SKM-1 (cell line): Measurements from ENCODE around the gene TOMM40.
"Not testable (repeated sequence)": the region's sequence is repeated elsewhere in the genome, so short reads cannot be mapped to it uniquely, and the experiment has no call there.

ENCODE experiments used
- DNase-seq: peaks from one replicate; lab custom pipeline; 2025; ENCODE audit not compliant: unreplicated experiment; lab: John Stamatoyannopoulos, UW

TOMM40 gene

GRCh38 chr19:44891016-44891882 is at the start of gene TOMM40:
Gene TOMM40 (plus strand): TSS chr19:44891254. CDS start chr19:44891416, 162 bp downstream.
- peak; percentile 94 for DNase-seq

- DNase-seq = no peak
Observed at GRCh38 chr19:44845286-44845611, 45.8 kb upstream of the TOMM40 start.

GRCh38 chr19:44845612-44846454 is 45.2 kb upstream of the TOMM40 start, which contains the start of gene NECTIN2:
Gene NECTIN2 (plus strand): TSS chr19:44846297. CDS start chr19:44846526, 229 bp downstream.
- peak; percentile 74 for DNase-seq

DNA sequence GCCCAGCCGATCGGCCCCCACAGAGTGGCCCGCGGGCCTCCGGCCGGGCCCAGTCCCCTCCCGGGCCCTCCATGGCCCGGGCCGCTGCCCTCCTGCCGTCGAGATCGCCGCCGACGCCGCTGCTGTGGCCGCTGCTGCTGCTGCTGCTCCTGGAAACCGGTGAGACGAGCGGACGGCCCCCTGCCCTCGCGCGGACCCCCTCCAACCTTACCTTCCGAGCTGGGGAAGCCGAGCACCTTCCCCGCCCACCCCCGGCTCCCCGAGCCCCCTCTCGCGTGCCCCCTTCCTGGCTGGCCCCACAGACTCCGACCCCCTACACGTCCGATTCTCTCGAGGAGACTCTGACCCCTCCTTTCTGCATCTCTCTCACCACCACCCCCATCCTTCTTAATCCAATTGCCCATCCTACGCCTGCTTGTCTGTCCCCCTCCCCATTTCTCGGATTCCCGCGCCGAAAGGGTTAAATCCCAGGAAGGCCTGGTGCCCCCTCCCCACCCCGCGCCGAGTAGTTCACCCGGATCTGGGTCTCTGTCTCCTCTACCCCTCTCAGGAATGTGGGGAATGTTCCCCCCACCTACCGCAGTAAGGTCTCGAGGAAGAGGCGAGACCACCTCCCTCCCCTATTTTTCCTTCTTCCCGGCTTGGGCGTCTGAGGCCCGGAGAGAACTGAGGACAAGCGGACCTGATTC is 44.5 kb upstream of the TOMM40 start:
- no peak for DNase-seq

GRCh38 chr19:44847144-44848035 is 43.7 kb upstream of the TOMM40 start:
- no peak for DNase-seq

- DNase-seq = no peak
Observed at GRCh38 chr19:44848036-44848811, 42.8 kb upstream of the TOMM40 start.

GRCh38 chr19:44848812-44849447 is 42.1 kb upstream of the TOMM40 start:
- DNase-seq = no peak

DNA sequence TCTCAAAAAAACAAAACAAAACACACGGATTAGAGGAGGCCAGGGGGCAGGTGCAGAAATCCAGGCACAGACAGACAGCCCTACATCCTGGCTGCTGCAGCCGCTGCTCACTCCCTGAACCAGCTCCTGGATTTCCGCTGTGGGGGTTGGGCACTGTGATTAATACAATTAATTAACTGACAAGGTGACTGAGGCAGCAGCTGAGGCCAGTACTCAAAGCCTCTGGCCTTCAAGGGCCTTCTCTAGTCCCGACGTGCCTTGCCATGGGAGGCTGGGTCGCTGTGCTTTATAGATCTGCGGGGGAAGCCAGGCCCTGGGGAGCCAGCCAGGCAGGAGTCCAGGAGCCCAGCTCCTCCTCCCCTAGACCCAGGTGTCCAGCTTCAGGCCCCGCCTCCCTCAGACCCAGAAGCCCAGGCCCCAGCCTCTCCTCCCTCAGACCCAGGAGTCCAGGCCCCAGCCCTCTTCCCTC is 40.4 kb upstream of the TOMM40 start:
- no peak for DNase-seq

GRCh38 chr19:44851427-44851826 is 39.6 kb upstream of the TOMM40 start:
- DNase-seq = no peak

DNA sequence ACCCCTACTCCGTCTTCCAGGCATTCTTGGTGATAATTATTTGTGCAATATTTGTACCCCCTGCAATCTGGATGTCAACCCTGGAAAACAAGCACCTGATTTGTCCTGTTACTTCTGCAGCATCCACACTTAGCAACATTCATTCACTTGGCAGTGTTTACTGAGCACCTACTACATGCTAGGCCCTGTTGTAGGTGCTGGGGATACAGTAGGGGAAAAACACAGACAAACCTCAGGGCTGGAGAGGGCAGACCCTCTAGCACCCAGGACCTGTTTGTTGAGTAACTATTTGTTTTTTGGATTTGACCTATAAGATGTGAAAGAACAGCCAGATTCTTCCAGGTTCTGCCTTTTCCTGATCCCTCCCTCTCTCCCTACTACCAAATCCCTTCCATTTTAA is 35.4 kb upstream of the TOMM40 start:
- no peak for DNase-seq

- DNase-seq = peak; percentile 21
Observed at GRCh38 chr19:44856421-44857083, 34.5 kb upstream of the TOMM40 start.

- no peak for DNase-seq
Observed at GRCh38 chr19:44857837-44858236, 33.2 kb upstream of the TOMM40 start.

DNA sequence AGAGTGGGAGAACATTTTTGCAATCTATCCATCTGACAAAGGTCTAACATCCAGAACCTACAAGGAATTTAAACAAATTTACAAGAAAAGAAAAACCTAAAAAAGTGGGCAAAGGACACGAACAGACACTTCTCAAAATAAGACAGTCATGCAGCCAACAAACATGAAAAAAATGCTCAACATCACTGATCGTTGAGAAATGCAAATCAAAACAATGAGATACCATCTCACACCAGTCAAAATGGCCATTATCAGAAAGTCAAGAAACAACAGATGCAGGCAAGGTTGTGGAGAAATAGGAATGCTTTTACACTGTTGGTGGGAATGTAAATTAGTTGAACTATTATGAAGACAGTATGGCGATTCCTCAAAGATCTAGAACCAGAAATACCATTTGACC is 29.5 kb upstream of the TOMM40 start:
- DNase-seq = not testable (repeated sequence)

- DNase-seq = no peak
Observed at GRCh38 chr19:44863990-44864389, 27.1 kb upstream of the TOMM40 start.

DNA sequence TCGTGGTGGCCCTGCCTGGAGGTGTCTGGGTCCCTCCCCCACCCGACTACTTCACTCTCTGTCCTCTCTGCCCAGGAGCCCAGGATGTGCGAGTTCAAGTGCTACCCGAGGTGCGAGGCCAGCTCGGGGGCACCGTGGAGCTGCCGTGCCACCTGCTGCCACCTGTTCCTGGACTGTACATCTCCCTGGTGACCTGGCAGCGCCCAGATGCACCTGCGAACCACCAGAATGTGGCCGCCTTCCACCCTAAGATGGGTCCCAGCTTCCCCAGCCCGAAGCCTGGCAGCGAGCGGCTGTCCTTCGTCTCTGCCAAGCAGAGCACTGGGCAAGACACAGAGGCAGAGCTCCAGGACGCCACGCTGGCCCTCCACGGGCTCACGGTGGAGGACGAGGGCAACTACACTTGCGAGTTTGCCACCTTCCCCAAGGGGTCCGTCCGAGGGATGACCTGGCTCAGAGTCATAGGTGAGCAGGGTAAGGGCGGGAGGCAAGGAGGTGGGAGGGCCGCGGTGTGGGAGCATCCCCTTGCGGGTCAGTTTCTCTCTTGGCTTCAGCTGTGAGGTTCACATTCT is 25.8 kb upstream of the TOMM40 start:
- no peak for DNase-seq

GRCh38 chr19:44866664-44867063 is 24.4 kb upstream of the TOMM40 start:
- no peak for DNase-seq

DNA sequence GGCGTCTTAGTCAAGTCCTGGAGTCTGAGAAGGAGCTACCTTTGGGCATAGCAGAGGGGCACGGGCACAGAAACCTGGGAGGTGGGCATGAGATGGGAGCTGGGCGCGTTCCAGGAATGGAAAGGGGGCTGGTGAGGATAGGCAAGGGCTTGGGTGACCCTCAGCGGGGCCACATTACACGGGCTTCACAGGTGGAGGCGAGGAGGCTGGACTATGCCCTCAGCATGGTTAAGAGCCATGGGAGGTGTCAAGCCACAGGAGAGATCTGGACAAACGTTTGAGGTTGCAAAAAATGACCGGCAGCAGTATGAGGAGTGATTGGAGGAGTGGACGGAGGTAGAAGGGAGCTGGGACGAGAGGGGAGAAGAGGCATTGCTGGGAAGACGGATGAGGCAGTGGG is 23.5 kb upstream of the TOMM40 start:
- no peak for DNase-seq
